OCI-LY7 (cell line): ENCODE measurements around the gene KCNK5.

ENCODE experiments used
- EZH2phosphoT487 ChIP-seq: fragments of 200-600 bp; sonication (generic); IDR thresholded peaks from 2 replicates; pipeline ENCODE4 v1.6.1; 2018; ENCODE audit warnings: low read depth, borderline replicate concordance, mild to moderate bottlenecking, mixed run types, antibody characterized with exemption, low read length, moderate library complexity, mixed read lengths
- TF ChIP-seq, protein P1 (sequence below): fragments of 200-600 bp; sonication (generic); conservative IDR thresholded peaks from 2 replicates; pipeline ENCODE4 v1.5.1; 2014; ENCODE audit warnings: mild to moderate bottlenecking, antibody characterized with exemption, low read length, moderate library complexity, mixed read lengths

DNA sequence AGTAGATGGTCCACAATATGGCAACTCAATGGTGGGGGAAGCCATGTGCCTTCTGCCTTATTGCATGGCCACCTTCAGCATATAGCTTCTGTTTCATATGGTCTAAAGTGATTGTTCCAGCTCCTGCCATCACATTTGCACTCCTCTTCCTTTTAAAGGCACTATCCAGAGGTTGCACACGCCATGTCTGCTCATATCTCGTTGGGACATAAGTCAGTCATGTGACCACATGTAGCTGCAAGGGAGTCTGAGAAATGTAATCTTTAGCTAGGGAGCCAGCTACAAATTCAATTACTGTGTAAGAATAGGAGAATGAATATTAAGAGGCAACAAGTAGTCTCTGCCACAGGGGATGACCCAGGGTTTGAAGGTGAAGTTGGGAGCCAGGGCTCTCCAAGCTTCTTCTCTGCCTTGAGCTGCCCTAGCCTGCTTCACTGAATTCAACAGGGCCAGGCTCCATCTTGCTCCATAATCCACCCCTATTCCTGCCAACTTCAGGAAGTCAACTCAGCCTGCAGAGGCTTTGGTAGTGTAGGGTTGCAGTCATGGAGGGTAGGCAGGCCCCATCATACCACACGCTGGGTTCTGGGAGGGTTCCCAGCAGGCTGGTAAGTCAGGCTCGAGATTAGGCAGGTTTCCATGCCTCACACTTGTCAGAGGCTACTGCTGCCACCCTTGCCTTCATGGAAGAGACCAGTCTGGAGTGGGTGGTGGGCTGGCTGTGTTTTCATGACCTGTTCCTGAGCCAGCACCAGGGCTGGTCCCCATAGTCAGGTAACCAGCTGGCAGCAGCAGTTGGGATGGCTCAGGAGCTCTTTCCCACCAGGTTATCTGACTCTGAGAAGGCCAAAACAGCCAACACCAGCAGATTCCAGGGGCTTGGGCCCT, 57.5 kb downstream of the KCNK5 start:
- TF ChIP-seq, protein P1, sequence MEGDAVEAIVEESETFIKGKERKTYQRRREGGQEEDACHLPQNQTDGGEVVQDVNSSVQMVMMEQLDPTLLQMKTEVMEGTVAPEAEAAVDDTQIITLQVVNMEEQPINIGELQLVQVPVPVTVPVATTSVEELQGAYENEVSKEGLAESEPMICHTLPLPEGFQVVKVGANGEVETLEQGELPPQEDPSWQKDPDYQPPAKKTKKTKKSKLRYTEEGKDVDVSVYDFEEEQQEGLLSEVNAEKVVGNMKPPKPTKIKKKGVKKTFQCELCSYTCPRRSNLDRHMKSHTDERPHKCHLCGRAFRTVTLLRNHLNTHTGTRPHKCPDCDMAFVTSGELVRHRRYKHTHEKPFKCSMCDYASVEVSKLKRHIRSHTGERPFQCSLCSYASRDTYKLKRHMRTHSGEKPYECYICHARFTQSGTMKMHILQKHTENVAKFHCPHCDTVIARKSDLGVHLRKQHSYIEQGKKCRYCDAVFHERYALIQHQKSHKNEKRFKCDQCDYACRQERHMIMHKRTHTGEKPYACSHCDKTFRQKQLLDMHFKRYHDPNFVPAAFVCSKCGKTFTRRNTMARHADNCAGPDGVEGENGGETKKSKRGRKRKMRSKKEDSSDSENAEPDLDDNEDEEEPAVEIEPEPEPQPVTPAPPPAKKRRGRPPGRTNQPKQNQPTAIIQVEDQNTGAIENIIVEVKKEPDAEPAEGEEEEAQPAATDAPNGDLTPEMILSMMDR: no peak
- TF ChIP-seq EZH2phosphoT487: no peak
